ENCODE measurements around the gene GTF2H2.
"Not testable (repeated sequence)": the region's sequence is repeated elsewhere in the genome, so short reads cannot be mapped to it uniquely, and the experiment has no call there.

DNA sequence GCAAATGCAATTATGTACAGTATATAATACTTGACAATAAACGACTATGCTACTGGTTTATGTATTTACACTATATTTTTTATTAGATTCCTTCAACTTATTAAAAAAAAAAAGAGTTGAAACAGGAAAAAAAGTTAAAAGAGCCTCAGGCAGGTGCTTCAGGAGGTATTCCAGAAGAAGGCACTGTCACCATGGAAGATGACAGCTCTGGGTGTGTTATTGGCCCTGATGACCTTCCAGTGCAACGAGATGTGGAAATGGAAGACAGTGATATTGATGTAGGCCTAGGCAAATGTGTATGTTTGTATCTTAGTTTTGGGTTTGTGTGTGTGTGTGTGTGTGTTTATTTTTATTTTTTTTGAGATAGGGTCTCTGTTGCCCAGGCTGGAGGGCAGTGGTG is 22.3 kb upstream of the GTF2H2 start:
- TF ChIP-seq, protein P1, sequence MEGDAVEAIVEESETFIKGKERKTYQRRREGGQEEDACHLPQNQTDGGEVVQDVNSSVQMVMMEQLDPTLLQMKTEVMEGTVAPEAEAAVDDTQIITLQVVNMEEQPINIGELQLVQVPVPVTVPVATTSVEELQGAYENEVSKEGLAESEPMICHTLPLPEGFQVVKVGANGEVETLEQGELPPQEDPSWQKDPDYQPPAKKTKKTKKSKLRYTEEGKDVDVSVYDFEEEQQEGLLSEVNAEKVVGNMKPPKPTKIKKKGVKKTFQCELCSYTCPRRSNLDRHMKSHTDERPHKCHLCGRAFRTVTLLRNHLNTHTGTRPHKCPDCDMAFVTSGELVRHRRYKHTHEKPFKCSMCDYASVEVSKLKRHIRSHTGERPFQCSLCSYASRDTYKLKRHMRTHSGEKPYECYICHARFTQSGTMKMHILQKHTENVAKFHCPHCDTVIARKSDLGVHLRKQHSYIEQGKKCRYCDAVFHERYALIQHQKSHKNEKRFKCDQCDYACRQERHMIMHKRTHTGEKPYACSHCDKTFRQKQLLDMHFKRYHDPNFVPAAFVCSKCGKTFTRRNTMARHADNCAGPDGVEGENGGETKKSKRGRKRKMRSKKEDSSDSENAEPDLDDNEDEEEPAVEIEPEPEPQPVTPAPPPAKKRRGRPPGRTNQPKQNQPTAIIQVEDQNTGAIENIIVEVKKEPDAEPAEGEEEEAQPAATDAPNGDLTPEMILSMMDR (IDR thresholded peaks at IDR 0.05; ENCODE audit: low read length) = not testable (repeated sequence)
- TF ChIP-seq EZH2 (IDR thresholded peaks at IDR 0.05; ENCODE audit: borderline replicate concordance, low read length) = not testable (repeated sequence)
